HG03378 (cell line): Measurements from ENCODE around the gene RPL38.

Experiments
- ATAC-seq: cut with Tn5 transposase; IDR thresholded peaks from one replicate; pipeline ENCODE4 v1.9.1; 2021; ENCODE audit warnings: mild to moderate bottlenecking, moderate library complexity; ENCODE audit not compliant: unreplicated experiment

The RPL38 gene

DNA sequence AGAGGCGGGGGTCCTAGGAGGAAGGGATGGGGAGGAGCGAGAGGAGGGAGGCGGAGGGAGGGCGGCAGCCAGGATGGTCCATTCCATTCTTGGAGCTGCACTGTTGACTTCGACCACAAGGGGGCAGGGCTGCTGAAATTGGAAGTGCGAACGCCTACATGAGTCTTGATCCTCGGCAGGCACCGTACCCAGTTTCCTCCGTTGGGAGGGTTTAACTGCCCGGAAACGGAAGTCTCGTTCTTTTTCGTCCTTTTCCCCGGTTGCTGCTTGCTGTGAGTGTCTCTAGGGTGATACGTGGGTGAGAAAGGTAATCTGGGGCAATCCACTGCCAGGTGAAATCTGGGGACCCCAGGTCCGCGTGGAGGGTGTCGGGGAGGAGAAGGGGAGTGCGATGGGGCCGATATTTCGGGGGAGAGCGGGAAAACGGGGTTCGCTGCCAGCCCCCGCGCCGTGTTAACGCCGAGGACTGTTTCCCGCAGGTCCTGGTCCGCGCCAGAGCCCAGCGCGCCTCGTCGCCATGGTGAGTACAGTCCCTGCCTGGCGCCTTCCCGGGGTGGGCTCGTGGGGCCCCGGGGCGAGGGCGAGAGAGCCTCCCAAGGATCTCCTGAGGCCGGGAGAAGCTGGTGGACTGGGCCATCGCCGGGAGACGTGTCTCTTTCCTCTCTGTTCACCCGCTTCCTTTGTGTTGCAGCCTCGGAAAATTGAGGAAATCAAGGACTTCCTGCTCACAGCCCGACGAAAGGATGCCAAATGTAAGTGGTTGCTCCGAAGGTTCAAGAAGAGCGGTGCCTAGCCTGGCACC, at the start of gene RPL38:
RPL38 (plus strand) TSS at position 240 of the 802 bp plus-strand sequence; CDS start at position 518, 278 bp downstream.
- no peak for ATAC-seq

DNA sequence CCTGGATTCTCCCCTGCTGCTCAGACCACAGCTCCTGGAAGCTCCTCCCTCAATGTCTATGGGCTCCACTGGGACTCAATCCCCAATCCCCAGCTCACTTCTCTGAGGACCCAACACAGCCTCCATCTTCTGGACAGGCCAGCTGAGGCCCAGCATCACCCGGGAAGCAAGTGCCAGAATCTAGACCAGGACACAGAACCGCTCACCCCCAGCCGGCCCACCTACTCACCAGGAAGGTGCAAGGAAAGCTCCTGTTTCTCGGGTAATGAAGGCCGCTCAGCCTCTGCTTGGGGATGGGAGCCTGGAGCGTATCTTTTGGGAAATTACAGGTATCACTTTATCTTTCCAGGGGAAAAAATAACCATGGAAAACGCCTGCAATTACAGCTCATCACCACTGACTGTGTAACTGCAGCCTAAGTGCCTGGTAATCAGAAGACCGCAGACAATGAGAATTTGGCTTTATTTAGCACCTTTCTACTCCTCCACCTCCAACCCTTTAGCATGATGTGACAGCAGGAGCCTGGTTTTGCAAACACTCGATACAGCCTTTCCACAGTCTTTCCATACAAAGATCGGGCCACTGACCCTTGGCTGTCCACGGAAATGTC, 49.6 kb upstream of the RPL38 start:
- no peak for ATAC-seq

- no peak for ATAC-seq
Observed at GRCh38 chr17:74156878-74157277, 46.6 kb upstream of the RPL38 start.

- no peak for ATAC-seq
Observed at GRCh38 chr17:74157366-74157765, 46.1 kb upstream of the RPL38 start.

DNA sequence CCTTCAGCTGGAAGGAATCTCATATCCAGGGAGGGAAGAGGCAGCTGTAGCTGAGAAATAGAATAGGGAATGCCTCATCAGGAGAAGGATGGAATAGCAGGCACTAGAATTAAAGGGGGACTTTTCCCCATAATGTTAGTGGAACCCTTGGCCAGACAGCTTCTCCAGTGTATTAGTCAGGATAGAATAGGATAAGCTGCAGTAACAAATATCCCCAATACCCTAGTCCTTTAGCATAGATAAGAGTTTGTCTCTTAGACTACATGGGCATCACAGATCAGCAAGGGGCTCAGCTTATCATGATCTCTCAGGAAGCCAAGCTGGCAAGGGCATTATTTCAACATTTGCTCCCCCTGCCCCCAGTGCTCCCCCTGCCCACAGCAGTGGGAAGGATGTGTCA, 44.7 kb upstream of the RPL38 start:
- no peak for ATAC-seq

DNA sequence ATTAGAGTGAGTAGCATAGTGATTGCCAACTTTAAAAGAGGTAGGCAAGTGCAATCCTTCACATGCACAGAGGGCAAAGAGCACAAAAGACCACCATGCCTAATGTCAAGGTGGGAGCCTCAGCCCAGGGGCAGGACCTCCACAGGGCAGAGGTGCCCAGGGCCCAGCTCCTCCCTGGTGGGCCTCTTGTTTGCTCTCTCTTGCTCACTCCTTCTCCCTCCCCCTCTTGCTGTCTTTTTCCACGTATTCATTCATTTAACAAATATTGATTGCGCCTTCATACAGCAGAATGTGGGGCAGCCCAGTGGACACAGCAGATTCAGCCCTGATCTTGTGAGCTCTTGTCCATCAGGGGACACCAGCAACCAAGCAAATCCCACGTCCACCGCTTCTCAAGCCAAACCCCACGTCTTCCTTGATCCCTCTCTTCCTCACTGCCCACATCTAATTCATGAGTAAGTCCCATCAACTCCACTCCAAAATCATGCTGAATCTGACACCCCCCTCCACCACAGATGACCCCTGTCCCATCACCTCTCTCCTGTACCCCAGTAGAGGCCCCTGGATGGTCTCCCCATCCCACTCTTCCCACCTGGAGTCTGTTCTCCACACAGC, 44.1 kb upstream of the RPL38 start:
- ATAC-seq = no peak

DNA sequence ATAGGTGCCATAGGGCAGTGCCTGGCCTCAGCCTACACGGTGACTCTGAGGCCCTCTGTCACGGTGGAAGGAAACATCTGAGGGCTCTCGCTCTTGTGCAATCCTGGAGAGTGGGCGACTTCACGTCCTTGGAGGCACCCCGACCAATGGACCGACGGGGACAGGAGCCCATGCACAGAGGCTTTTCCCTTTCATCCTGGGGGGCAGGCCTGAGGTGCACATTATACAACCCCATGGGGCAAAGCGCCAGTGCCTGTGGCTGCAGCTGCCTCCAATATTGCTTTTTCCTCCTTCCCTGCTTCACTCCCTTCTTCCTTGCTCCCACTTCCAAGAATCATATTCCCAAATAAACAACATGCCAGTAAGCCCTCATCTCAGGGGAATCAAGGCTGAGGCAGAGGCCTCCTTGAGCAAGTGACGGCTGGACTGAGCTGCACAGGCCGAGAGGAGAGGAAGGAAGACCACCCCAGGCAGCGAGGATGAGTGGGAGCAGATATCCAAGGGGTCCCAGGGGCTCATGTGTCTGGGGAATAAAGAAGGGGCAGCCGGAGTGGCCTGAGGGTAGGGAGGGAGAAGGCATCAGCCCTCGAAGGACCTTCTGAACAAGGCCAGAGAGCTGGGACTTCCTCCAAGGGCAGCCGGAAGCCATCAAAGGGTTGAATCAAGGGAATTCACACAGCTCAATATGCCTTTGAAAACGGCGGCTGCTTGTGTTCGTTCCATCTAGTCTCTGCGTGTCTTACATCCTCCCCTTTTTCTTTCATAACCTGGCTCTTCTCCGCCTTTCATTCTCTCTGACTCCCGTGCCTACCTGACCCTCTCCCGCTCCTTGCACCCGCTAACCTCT, 42.6 kb upstream of the RPL38 start:
- no peak for ATAC-seq

DNA sequence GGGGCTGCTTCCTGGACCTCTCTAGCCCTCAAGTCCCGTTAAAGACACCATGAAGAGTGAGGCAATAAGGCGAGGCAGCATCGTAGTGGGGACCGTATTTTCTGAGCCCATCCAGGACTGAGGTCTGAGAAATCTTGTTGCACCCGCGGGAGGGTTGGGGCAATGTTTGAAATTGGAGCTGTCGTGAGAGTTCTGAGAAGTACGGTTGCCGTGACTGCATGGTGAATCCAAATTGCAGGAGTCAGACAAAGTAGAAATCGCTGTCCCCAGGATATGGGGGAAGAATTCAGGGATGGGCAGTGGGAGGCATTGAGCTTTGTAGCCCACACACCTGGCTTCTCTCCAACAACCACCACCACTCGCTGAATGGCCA, 42.0 kb upstream of the RPL38 start:
- no peak for ATAC-seq

DNA sequence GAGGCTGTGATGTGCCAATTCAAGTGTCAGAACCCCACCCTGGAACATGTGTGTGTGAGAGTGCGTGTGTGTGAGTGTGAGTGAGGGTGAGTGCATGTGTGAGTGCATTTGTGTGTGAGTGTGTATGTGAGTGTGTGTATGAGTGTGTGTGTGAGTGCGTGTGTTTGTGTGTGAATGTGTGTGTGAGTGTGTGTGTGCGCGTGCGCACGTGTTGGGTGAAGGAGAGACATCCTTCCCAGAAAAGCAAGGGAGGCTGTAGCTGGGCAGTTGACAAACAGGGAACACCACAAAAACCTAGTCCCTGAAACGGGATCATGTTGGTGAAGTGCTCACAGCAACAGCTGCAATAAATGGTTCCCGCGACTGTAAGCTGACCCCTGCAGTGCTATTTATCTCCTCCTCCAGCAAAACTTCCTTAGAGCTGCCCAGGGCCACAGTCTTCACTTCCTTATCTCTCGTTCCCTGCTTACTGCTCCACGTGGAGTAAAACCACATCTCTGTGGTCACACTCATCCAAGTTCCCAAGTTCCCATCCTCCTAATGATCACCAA, 40.1 kb upstream of the RPL38 start:
- no peak for ATAC-seq

DNA sequence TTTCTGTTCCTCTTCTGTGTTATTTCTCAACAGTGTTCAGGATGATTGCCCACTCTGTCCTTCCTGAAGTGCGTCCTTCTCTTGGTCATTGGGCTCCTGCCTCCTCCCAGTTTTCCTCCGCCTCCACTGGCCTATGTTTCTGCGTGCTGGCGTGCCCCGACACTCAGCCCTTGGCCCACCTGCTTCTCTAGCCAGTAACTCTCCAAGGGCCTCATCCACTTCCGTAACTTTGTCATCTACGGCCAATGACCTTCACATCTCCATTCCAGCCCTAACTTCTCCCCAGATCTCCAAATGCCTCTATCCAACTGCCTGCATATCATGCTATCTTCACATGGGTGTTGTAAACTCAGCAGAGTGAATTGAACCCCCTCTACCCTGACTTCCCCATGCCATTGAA, 39.6 kb upstream of the RPL38 start:
- no peak for ATAC-seq

DNA sequence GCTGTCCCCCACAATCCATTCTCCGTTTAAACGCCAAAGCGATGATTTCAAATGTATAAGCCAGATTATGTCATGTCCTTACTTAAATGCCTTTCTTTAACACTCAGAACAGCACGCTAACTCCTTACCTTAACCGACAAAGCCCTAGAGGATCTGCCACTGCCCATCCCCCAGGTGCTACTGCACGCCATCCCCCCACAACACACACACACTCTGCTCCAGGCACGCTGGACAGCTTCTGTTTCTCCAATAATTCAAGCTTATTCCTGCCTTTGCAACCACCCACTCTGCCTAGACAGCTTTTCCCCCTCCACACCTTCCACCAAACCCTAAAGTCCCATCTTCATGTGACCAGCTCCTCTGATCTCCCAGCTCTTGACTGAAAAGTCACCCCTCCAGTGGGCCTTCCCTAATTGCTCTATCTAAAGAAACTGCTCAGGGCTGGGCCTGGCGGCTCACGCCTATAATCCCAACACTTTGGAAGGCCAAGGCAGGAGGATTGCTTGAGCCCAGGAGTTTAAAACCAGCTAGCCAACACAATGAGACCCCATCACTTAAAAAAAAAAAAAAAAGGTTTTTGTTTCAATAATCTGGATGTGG, 38.9 kb upstream of the RPL38 start:
- no peak for ATAC-seq

DNA sequence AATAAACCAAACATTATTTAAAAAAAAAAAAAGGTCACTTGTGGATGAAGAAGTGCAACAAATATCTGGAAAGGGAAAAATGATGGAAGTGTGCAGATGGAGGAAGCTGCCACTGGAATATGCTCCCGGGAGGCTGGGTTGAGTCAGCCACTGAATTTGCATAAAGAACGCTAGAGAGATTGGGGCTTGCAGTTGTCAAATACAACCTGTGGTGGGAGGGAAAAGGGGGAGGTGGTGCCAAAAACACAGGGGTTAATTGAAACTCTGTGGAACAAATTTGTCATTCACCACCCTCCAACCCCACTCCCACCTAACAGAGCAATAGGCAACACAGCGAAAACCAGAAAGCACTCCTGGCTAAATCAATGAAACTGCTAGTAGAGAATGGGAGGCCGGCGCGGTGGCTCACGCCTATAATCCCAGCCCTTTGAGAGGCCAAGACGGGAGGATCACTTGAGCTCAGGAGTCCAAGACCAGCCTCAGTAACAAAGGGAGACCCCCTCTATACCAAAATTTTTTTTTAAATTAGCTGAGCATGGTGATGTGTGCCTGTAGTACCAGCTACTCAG, 37.6 kb upstream of the RPL38 start:
- no peak for ATAC-seq

DNA sequence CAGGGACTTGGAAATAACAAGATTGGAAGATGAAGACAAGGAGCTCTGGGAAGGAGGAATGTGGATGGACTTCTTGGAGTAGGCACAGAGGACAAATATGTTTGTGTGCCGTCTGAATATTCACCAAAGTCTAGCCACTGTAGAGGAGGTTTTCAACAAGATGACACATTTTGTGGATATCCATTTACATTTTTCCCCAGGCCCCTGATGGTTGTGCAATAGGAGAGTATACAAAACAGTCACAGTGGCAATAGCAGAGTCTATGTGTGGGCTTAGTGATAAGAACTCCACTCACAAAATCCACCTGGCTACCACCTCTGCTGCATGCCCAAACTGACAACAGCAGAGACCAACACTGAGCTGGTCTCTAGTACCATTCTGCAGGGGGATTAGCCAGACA, 32.6 kb upstream of the RPL38 start:
- ATAC-seq = no peak

- no peak for ATAC-seq
Observed at GRCh38 chr17:74172700-74173099, 30.8 kb upstream of the RPL38 start.

DNA sequence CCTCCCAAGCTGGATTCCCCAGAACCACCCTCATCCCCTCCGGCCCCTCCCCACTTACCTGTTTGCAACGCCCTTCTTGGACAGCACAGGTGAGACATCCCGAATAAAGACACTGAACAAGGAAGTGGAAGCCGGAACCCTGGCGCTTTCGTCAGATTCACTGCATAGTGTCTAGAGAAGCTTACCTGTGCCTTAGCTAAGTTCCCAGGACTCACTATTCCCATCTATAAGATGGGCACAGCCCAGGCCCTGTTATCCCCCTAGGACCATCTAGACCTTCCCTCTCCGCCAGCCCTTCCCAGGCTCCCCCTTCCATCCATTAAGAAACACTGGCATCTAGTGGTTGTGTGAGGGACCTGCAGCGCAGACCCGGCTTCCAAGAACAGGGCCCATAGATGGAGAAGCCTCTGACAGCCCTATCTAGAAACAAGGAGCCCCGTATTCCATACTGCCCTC, 26.9 kb upstream of the RPL38 start:
- ATAC-seq = no peak

- no peak for ATAC-seq
Observed at GRCh38 chr17:74177018-74177450, 26.4 kb upstream of the RPL38 start.

DNA sequence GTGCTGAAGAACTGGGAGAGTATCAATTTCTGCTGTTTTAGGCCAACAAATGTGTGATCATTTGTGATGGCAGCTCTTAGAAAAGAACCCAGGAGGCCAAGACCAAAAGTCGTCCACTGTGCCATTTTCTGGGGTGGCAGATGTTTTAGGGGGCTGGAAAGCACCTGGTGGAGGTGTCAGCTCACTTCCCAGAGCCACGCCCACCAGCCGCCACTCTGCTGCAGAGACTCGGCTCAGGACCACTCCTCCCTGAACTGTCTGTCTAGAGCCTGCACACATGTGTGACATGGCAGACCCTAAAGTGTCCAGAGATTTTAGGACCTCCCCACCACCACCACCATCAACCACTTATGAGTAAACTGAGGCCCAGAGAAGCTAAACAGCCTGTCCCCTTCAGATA, 23.9 kb upstream of the RPL38 start:
- no peak for ATAC-seq

GRCh38 chr17:74180336-74180735, 23.1 kb upstream of the RPL38 start:
- no peak for ATAC-seq

GRCh38 chr17:74181341-74181740, 22.1 kb upstream of the RPL38 start:
- no peak for ATAC-seq

- no peak for ATAC-seq
Observed at GRCh38 chr17:74182041-74182723, 21.3 kb upstream of the RPL38 start.
